Fibroblast of pulmonary artery (primary cell): ENCODE measurements around the gene MACROD2.

Experiments used
- DNase-seq: peaks from one replicate; pipeline ENCODE4 v3.0.0-alpha.2; 2010; ENCODE audit warnings: low read depth
- H3K4me3 ChIP-seq: replicated peaks from 2 replicates; pipeline ENCODE4 v1.5.1; 2011; ENCODE audit warnings: low read depth, mild to moderate bottlenecking, control low read depth, low read length, moderate library complexity
- CTCF ChIP-seq: IDR thresholded peaks from 2 replicates; pipeline ENCODE4 v1.5.1; 2011; ENCODE audit warnings: mild to moderate bottlenecking, control low read depth, low read length, inconsistent platforms; ENCODE audit errors: missing control alignments

Gene MACROD2

GRCh38 chr20:15623215-15623614 is 1627.9 kb downstream of the MACROD2 start:
- DNase-seq: no peak
- TF ChIP-seq CTCF: no peak
- no peak overlapping the region for H3K4me3 ChIP-seq

- no peak for DNase-seq
- H3K4me3 ChIP-seq: no peak overlapping the region
- no peak for TF ChIP-seq CTCF
Observed at GRCh38 chr20:15625981-15626380, 1630.7 kb downstream of the MACROD2 start.

GRCh38 chr20:15627089-15627488 is 1631.8 kb downstream of the MACROD2 start:
- TF ChIP-seq CTCF: no peak
- DNase-seq: no peak
- no peak overlapping the region for H3K4me3 ChIP-seq

GRCh38 chr20:15627501-15627903 is 1632.2 kb downstream of the MACROD2 start:
- no peak overlapping the region for H3K4me3 ChIP-seq
- DNase-seq: no peak
- no peak for TF ChIP-seq CTCF

- no peak for DNase-seq
- no peak overlapping the region for H3K4me3 ChIP-seq
- no peak for TF ChIP-seq CTCF
Observed at GRCh38 chr20:15628851-15629353, 1633.6 kb downstream of the MACROD2 start.

GRCh38 chr20:15630360-15630759 is 1635.0 kb downstream of the MACROD2 start:
- no peak overlapping the region for H3K4me3 ChIP-seq
- DNase-seq: no peak
- TF ChIP-seq CTCF: no peak

- no peak for DNase-seq
- no peak for TF ChIP-seq CTCF
- no peak overlapping the region for H3K4me3 ChIP-seq
Observed at GRCh38 chr20:15632680-15633079, 1637.4 kb downstream of the MACROD2 start.
